Fibroblast of mammary gland (primary cell): ENCODE measurements around the gene RANBP17.

Experiments
- DNase-seq: peaks from one replicate; pipeline ENCODE4 v3.0.0-alpha.2; 2010; ENCODE audit warnings: low read depth
- H3K4me3 ChIP-seq: 2 replicates; pipeline ENCODE4 v1.5.1; 2011; ENCODE audit warnings: low read depth, mild to moderate bottlenecking, low read length, moderate library complexity; ENCODE audit not compliant: control insufficient read depth
- TF ChIP-seq, protein P1 (sequence below): conservative IDR thresholded peaks from 2 replicates; pipeline ENCODE4 v1.5.1; 2011; ENCODE audit warnings: low read depth, low read length, inconsistent platforms; ENCODE audit not compliant: control insufficient read depth, insufficient read depth

The RANBP17 gene

DNA sequence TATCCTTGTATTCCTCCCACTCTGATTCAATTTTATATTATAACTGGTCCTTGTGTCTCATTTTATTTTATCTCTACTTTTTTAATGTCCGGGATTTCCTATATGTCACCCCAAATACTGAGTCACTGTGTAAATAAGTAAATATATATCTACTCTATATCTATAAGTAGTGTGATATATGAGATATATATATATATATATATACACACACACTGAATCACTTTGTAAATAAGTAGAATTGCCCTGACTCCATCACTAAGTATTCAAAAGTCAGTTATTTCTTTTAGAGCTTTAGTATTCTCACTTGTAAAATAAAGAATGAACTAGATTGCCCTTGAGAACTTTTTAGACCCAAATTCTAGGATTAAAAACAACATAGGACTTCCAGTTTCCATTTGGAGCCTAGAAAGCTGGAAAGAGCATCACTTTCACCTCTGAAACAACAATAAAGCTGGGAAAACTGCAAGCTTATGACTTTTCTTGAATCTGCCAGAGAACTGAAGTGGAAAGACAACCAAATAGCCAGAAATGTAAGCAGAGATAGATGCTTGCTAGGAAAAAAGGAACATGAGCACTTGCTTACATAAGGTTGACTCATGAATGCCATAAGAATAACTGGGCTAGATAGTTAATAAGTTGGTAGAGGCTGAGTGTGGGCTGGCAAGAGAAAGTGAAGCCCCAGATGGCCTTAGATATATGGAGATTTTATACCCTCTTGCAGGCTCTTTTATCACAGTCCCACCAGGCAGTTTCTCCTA, 276.1 kb downstream of the RANBP17 start:
- no peak overlapping the region for H3K4me3 ChIP-seq
- DNase-seq, result peak; percentile 61
- TF ChIP-seq, protein P1, sequence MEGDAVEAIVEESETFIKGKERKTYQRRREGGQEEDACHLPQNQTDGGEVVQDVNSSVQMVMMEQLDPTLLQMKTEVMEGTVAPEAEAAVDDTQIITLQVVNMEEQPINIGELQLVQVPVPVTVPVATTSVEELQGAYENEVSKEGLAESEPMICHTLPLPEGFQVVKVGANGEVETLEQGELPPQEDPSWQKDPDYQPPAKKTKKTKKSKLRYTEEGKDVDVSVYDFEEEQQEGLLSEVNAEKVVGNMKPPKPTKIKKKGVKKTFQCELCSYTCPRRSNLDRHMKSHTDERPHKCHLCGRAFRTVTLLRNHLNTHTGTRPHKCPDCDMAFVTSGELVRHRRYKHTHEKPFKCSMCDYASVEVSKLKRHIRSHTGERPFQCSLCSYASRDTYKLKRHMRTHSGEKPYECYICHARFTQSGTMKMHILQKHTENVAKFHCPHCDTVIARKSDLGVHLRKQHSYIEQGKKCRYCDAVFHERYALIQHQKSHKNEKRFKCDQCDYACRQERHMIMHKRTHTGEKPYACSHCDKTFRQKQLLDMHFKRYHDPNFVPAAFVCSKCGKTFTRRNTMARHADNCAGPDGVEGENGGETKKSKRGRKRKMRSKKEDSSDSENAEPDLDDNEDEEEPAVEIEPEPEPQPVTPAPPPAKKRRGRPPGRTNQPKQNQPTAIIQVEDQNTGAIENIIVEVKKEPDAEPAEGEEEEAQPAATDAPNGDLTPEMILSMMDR, result no peak

- DNase-seq, result no peak
- no peak overlapping the region for H3K4me3 ChIP-seq
- TF ChIP-seq, protein P1, result no peak
Measured at GRCh38 chr5:171139227-171139626, 277.4 kb downstream of the RANBP17 start.

DNA sequence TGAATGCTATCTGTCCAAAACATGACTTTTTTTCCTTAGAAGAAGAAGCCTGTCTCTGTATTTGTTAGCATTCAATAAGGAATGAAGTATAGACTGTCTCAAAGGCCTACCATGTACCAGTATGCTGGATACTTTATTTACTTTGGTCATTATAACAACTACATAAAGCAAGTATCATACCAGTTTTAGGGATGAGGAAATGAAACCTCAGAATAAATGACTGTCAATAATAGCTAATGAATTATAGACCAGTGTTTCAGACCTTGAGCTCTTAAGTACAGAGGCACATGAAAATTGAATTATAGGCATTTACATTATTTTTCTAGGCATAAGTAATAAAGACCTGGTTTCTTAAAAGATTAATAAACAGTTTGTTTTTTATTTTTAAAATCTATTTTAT, 280.8 kb downstream of the RANBP17 start:
- DNase-seq, result no peak
- no peak overlapping the region for H3K4me3 ChIP-seq
- TF ChIP-seq, protein P1, result no peak

- no peak overlapping the region for H3K4me3 ChIP-seq
- TF ChIP-seq, protein P1, result no peak
- DNase-seq, result no peak
Measured at GRCh38 chr5:171143171-171143570, 281.4 kb downstream of the RANBP17 start.

DNA sequence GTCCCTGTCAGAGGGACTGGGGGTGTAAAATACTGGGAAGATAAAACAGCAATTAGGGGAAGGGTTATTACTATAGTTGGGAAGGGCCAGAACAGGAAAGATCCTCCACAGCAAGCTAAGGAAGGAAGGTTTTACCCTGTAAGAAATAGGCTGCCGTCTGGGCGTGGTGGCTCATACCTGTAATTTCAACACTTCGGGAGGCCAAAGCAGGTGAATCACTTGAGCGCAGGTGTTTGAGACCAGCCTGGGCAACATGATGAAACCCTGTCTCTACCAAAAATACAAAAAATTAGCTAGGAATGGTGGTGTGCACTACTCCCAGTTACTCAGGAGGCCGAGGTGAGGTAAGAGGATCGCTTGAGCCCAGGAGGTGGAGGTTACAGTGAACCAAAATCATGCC, 282.1 kb downstream of the RANBP17 start:
- TF ChIP-seq, protein P1, result no peak
- H3K4me3 ChIP-seq, result no peak overlapping the region
- no peak for DNase-seq

DNA sequence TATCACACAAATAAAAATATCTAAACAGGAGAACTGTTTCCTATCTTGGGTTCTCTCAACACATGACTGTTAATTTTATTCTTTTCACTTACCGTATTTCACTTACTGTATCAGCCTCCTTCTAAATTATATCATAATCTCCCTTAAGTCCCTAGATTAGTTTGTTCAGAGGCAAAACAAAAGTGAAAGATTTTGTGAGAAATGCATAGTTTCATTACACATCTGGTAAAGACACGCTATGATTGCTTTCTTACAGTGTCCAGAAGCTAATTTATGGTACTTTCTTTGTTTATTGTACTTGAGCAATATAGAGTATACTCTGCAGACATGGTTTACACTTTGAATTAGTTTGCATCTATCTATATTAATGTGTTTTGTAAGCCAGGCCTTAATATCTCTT, 287.5 kb downstream of the RANBP17 start:
- no peak for DNase-seq
- TF ChIP-seq, protein P1, result no peak
- no peak overlapping the region for H3K4me3 ChIP-seq

- TF ChIP-seq, protein P1, result no peak
- no peak for DNase-seq
- H3K4me3 ChIP-seq, result no peak overlapping the region
Measured at GRCh38 chr5:171149772-171150171, 288.0 kb downstream of the RANBP17 start.
